ENCODE results near the gene ZNF76. TPM values are rescaled to one million over a fixed set of nuclear protein-coding genes. Genes with fewer than 3 reads are reported as not detected.
A peak's percentile ranks its signal among the peaks of the same experiment; 100 is the strongest.

Gene ZNF76
- total RNA-seq, 2 experiments from 2014 or later: 46.1 to 53.4 TPM

GRCh38 chr6:35298625-35299140 is 39.1 kb downstream of the ZNF76 start:
- peak overlapping the region; percentile 96 for H3K27ac Mint-ChIP-seq
- ChIA-PET CTCF (interaction anchor here (1.0 to 7.9 kb wide), 8 partner anchors 12 to 169 kb away, joined by 3 to 75 read pairs (median 18); partner anchors contain the start of genes FANCE, PPARD and RPL10A), POLR2A (interaction anchor here (0.6 to 9.2 kb wide), 10 partner anchors 12 to 174 kb away, joined by 3 to 94 read pairs (median 6); partner anchors contain the start of genes FANCE, RPL10A and ZNF76)
- H3K4me3 ChIP-seq (ENCODE audit: low read length): peak overlapping the region; percentile 81
- H3K27ac ChIP-seq (ENCODE audit: low read depth in 1 of 2, low read length in 2 of 2): peak overlapping the region; percentile 88 to 91
- peaks cover 76% of the 10 kb centered on the region for H3K36me3 Mint-ChIP-seq (ENCODE audit: low read depth)
- H3K9me3 ChIP-seq (ENCODE audit: control insufficient read depth in 1 of 2, insufficient read depth in 1 of 2, low read length in 2 of 2): no peaks in the 10 kb centered on the region
- DNase-seq (peak in 6 of 14 experiments; percentile 15 to 46 (median 36)), ATAC-seq (ENCODE audit: poor library complexity) (no peak)
- peaks cover 65% of the 10 kb centered on the region for H3K4me1 Mint-ChIP-seq (ENCODE audit: low read depth)
- peaks cover 65% of the 10 kb centered on the region for H3K4me1 ChIP-seq (ENCODE audit: insufficient read depth, low read length)
- TF ChIP-seq, protein P1, sequence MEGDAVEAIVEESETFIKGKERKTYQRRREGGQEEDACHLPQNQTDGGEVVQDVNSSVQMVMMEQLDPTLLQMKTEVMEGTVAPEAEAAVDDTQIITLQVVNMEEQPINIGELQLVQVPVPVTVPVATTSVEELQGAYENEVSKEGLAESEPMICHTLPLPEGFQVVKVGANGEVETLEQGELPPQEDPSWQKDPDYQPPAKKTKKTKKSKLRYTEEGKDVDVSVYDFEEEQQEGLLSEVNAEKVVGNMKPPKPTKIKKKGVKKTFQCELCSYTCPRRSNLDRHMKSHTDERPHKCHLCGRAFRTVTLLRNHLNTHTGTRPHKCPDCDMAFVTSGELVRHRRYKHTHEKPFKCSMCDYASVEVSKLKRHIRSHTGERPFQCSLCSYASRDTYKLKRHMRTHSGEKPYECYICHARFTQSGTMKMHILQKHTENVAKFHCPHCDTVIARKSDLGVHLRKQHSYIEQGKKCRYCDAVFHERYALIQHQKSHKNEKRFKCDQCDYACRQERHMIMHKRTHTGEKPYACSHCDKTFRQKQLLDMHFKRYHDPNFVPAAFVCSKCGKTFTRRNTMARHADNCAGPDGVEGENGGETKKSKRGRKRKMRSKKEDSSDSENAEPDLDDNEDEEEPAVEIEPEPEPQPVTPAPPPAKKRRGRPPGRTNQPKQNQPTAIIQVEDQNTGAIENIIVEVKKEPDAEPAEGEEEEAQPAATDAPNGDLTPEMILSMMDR (IDR thresholded peaks at IDR 0.05): no peak
- peak overlapping the region; percentile 87 for H3K4me3 Mint-ChIP-seq
- no peaks in the 10 kb centered on the region for H3K27me3 ChIP-seq (ENCODE audit: control insufficient read depth in 1 of 2, insufficient read depth in 2 of 2, low read length in 2 of 2)
- H3K9me3 Mint-ChIP-seq: no peaks in the 10 kb centered on the region
- intact Hi-C loops (cut with DNase I, micrococcal nuclease): loop anchor here (1.0 to 5.0 kb wide), 2 partner anchors 12 to 44 kb away; partner anchors contain the start of gene PPARD (in 1 of the 2)
- H3K27me3 Mint-ChIP-seq: no peaks in the 10 kb centered on the region
- peaks cover 32% of the 10 kb centered on the region for H3K36me3 ChIP-seq (ENCODE audit: insufficient read depth, low read length)

DNA sequence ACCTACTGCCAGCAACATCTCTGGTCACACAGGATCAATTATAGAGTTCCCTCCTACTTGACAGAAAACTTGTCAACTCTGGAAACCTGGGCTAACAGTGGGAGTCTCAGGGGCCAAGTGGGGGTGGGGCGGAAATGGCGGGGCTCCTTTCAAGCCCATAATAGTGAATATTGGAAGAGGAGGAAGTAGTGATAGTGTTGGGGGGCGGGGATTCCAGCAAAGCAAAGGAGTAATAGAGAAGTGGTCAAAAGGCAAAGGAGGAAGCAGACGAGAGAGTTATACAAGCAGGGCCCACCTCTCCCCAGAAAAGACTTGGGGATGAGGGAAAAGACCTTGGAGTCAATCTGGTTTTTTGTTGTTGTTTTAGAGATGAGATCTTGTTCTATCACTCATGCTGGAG is 40.1 kb downstream of the ZNF76 start:
- intact Hi-C loops (cut with DNase I, micrococcal nuclease): loop anchor here in 1 of 2 experiments (5.0 kb wide), 1 partner anchor 43 kb away; the partner anchor contains the start of gene PPARD
- peak overlapping the region; percentile 96 for H3K27ac Mint-ChIP-seq

DNA sequence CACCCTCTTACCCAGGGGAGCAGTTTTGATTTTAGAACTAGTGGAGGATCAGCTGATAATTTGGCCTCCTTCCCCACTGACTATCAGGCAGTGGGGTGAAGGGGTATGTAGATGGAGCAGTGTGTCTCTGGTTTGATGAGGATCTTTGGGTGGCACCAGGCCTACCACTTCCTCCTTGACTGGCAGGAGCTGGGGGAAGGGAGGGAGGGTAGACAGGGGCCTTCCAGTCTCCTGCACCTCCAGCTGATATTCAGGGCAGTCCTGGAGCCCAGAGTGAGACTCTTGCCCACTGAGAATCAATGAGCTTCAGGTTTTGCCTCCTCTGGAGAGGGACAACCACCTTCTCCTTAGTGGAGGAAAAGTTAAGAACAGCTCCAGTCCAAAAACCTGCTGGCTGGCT is 41.3 kb downstream of the ZNF76 start:
- peaks cover 70% of the 10 kb centered on the region for H3K4me1 Mint-ChIP-seq (ENCODE audit: low read depth)
- ChIA-PET POLR2A (interaction anchor here (0.7 to 9.2 kb wide), 12 partner anchors 11 to 432 kb away, joined by 3 to 94 read pairs (median 4); partner anchors contain the start of genes FANCE, PPARD, RPL10A and ZNF76), CTCF (interaction anchor here (0.9 to 2.6 kb wide), 5 partner anchors 11 to 167 kb away, joined by 3 to 11 read pairs (median 6); no protein-coding TSS in a partner anchor)
- H3K27ac Mint-ChIP-seq: peak overlapping the region; percentile 96
- Histone ChIP-seq H3K4me1 (ENCODE audit: insufficient read depth, low read length) (peaks cover 79% of the 10 kb centered on the region), H3K36me3 (ENCODE audit: insufficient read depth, low read length) (peaks cover 27% of the 10 kb centered on the region), H3K9me3 (ENCODE audit: control insufficient read depth in 1 of 2, insufficient read depth in 1 of 2, low read length in 2 of 2) (no peaks in the 10 kb centered on the region), H3K27me3 (ENCODE audit: control insufficient read depth in 1 of 2, insufficient read depth in 2 of 2, low read length in 2 of 2) (no peaks in the 10 kb centered on the region), H3K27ac (ENCODE audit: low read depth in 1 of 2, low read length in 2 of 2) (peak overlapping the region; percentile 88 to 91), H3K4me3 (ENCODE audit: low read length) (peak overlapping the region; percentile 81)
- intact Hi-C loops (cut with DNase I, micrococcal nuclease): loop anchor here in 1 of 2 experiments (1.0 kb wide), 1 partner anchor 10 kb away; no protein-coding TSS in a partner anchor
- peak overlapping the region; percentile 87 for H3K4me3 Mint-ChIP-seq
- H3K9me3 Mint-ChIP-seq: no peaks in the 10 kb centered on the region
- peaks cover 70% of the 10 kb centered on the region for H3K36me3 Mint-ChIP-seq (ENCODE audit: low read depth)
- peak in 13 of 14 experiments; percentile 40 to 86 (median 59) for DNase-seq
- H3K27me3 Mint-ChIP-seq: no peaks in the 10 kb centered on the region
- TF ChIP-seq, protein P1 (IDR thresholded peaks at IDR 0.05): no peak
- ATAC-seq (ENCODE audit: poor library complexity): peak; percentile 45

More for the DNA sequence above, 40.1 kb downstream of the ZNF76 start:
- H3K4me1 ChIP-seq (ENCODE audit: insufficient read depth, low read length): peaks cover 71% of the 10 kb centered on the region
- CTCF ChIA-PET: interaction anchor here (0.7 to 7.9 kb wide), 4 partner anchors 28 to 168 kb away, joined by 3 to 75 read pairs (median 6); partner anchors contain the start of gene FANCE
- H3K27me3 ChIP-seq (ENCODE audit: control insufficient read depth in 1 of 2, insufficient read depth in 2 of 2, low read length in 2 of 2): no peaks in the 10 kb centered on the region
- POLR2A ChIA-PET: interaction anchor here (1.0 to 9.2 kb wide), 3 partner anchors 12 to 173 kb away, joined by 3 to 94 read pairs (median 74); no protein-coding TSS in a partner anchor
- H3K27me3 Mint-ChIP-seq: no peaks in the 10 kb centered on the region
- peak in 6 of 14 experiments; percentile 24 to 73 (median 52) for DNase-seq
- no peaks in the 10 kb centered on the region for H3K9me3 ChIP-seq (ENCODE audit: control insufficient read depth in 1 of 2, insufficient read depth in 1 of 2, low read length in 2 of 2)
- peaks cover 34% of the 10 kb centered on the region for H3K36me3 ChIP-seq (ENCODE audit: insufficient read depth, low read length)
- H3K9me3 Mint-ChIP-seq: no peaks in the 10 kb centered on the region
- ATAC-seq (ENCODE audit: poor library complexity): no peak
- H3K36me3 Mint-ChIP-seq (ENCODE audit: low read depth): peaks cover 77% of the 10 kb centered on the region
- TF ChIP-seq, protein P1 (IDR thresholded peaks at IDR 0.05): no peak
- H3K4me1 Mint-ChIP-seq (ENCODE audit: low read depth): peaks cover 69% of the 10 kb centered on the region
- H3K27ac ChIP-seq (ENCODE audit: low read depth in 1 of 2, low read length in 2 of 2): peak overlapping the region; percentile 88 to 91
- H3K4me3 Mint-ChIP-seq: peak overlapping the region; percentile 87
- peak overlapping the region; percentile 81 for H3K4me3 ChIP-seq (ENCODE audit: low read length)

All from CD4-positive, alpha-beta T cell (primary cell).